Measurements from ENCODE around the gene SLC4A1.

- TF ChIP-seq, protein P1, sequence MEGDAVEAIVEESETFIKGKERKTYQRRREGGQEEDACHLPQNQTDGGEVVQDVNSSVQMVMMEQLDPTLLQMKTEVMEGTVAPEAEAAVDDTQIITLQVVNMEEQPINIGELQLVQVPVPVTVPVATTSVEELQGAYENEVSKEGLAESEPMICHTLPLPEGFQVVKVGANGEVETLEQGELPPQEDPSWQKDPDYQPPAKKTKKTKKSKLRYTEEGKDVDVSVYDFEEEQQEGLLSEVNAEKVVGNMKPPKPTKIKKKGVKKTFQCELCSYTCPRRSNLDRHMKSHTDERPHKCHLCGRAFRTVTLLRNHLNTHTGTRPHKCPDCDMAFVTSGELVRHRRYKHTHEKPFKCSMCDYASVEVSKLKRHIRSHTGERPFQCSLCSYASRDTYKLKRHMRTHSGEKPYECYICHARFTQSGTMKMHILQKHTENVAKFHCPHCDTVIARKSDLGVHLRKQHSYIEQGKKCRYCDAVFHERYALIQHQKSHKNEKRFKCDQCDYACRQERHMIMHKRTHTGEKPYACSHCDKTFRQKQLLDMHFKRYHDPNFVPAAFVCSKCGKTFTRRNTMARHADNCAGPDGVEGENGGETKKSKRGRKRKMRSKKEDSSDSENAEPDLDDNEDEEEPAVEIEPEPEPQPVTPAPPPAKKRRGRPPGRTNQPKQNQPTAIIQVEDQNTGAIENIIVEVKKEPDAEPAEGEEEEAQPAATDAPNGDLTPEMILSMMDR (IDR thresholded peaks at IDR 0.05), result no peak
- no peak for TF ChIP-seq POLR2A (IDR thresholded peaks at IDR 0.05)
Measured at GRCh38 chr17:44311562-44312181, 43.7 kb upstream of the SLC4A1 start.

All from breast epithelium (tissue), 3 donors.